Lower leg skin (tissue), 3 donors: ENCODE results near the gene ZCCHC24.

Experiments
- CTCF ChIP-seq, 3 donors: fragments of 450-650 bp; IDR thresholded peaks; one replicate each; pipeline ENCODE4 v1.5.1; 2016; ENCODE audit warnings: antibody characterized with exemption in 3 of 3, mild to moderate bottlenecking in 3 of 3, moderate library complexity in 2 of 3
- POLR2A ChIP-seq, 2 donors: fragments of 450-650 bp; IDR thresholded peaks; one replicate each; pipeline ENCODE4 v1.6.1; 2016 to 2017; ENCODE audit warnings: antibody characterized with exemption in 2 of 2, mild to moderate bottlenecking in 1 of 2, moderate library complexity in 1 of 2

- TF ChIP-seq CTCF (IDR thresholded peaks at IDR 0.05) (no peak), POLR2A (IDR thresholded peaks at IDR 0.05) (no peak)
These were observed 96.8 kb downstream of the ZCCHC24 start for GRCh38 chr10:79348640-79348988.
